ENCODE data around the gene TLR5. TPM values are rescaled to one million over a fixed set of nuclear protein-coding genes. Genes with fewer than 3 reads are reported as not detected.

TLR5 gene
- total RNA-seq, 2 experiments from 2014 or later: 0.15 to 0.23 TPM

DNA sequence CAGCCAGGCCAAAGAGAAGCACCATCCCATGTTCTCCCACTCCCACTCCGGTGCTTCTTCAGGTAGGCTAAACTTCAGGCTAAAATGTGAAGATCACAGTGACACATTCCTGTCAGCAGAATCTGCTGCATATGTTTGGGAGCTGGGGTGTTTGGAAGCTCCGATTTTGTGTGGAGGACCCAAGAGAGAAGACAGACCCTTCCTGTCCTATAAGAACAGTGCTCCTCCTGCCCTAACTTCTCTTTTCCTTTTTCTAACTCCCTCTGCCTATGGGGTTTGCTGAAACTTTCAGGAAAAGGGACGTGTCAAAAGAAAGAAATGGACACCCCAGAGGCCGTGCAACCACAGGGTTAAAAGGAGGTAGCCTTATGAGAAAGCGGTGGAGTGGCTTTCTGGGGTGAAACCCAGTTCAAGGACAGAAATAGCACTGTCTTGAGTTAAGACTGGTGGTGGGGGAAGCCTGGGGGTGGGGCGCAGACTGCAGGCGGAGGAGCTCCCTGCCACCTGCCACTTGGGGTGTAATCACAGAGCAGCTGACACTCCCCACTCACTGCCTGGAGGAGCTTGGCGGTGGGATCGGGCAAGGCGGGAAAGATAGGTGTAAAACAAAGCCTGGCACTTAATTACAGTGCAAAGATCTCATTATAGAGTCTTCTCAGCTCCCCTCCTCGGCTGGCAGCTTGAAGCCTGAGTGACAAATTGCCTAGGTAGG, 645 bp upstream of the TLR5 start:
- POLR2A ChIA-PET: interaction anchor here (1.0 to 2.2 kb wide), 3 partner anchors 8 to 86 kb away, joined by 3 to 9 read pairs (median 4); no protein-coding TSS in a partner anchor
- no peak for DNase-seq
- CTCF ChIA-PET: interaction anchor here (0.6 to 2.8 kb wide), 11 partner anchors 7 to 540 kb away, joined by 3 to 33 read pairs (median 3); no protein-coding TSS in a partner anchor
- Mint-ChIP-seq H3K9me3 (peaks cover 10% of the 10 kb centered on the region), H3K27ac (no peak overlapping the region), H3K27me3 (peaks cover 15% of the 10 kb centered on the region), H3K4me1 (peaks cover 9% of the 10 kb centered on the region), H3K36me3 (ENCODE audit: low read depth) (no peaks in the 10 kb centered on the region), H3K4me3 (peak overlapping the region; percentile 57)

- ChIA-PET CTCF (interaction anchor here (1.2 to 2.8 kb wide), 4 partner anchors 9 to 19 kb away, joined by 3 to 12 read pairs (median 6); no protein-coding TSS in a partner anchor), POLR2A (no interaction called here)
- no peak overlapping the region for H3K27ac Mint-ChIP-seq
- H3K9me3 Mint-ChIP-seq: peaks cover 7% of the 10 kb centered on the region
- H3K36me3 Mint-ChIP-seq (ENCODE audit: low read depth): no peaks in the 10 kb centered on the region
- peaks cover 18% of the 10 kb centered on the region for H3K27me3 Mint-ChIP-seq
- peak overlapping the region; percentile 12 for H3K4me3 Mint-ChIP-seq
- H3K4me1 Mint-ChIP-seq: peaks cover 9% of the 10 kb centered on the region
- DNase-seq: no peak
Observed at GRCh38 chr1:223142269-223142668, 779 bp downstream of the TLR5 start.

DNA sequence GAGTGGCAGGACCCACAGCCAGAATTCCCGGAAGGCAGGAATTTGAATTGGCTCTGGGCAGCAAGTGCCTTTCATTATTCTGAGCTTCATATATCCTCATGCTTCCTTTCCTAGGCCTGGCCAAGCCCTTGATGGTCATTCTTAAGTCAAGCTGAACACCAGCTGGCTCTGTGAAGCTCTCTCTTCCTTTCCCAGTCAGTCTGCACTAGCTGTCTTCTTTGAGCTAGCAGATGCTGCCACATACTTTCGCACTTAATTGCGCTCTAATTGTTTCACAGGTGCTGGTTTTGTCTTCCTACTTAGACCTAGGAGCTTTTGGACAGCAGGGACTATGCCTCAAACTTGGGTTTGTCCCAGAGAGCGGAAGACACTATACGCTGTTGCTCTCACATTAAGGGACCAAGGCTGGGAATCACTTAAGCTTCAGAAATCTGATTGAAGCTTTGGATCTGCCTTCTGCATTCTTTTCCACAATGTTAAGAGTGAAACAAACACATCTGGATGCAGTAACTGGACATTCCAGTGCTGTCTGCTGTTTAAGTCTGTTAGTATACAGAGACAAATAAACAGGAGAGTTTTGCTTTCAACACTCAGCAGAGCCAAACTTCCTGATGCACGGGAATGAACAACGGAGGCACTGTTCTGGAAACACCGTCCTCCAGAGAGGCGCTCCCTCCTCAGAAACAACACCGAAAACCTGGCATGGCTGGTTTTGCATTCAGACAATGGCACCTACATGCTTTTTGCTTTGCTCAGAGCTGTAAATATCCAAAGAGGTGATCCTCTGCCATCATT, 2.2 kb downstream of the TLR5 start:
- no peaks in the 10 kb centered on the region for H3K9me3 Mint-ChIP-seq
- CTCF ChIA-PET: interaction anchor here (1.4 to 2.1 kb wide), 3 partner anchors 7 to 17 kb away, joined by 4 to 12 read pairs (median 6); no protein-coding TSS in a partner anchor
- no peak overlapping the region for H3K27ac Mint-ChIP-seq
- DNase-seq: no peak
- H3K36me3 Mint-ChIP-seq (ENCODE audit: low read depth): no peaks in the 10 kb centered on the region
- POLR2A ChIA-PET: interaction anchor here (0.7 kb wide), 1 partner anchor 9 kb away, joined by 3 read pairs; no protein-coding TSS in a partner anchor
- H3K4me3 Mint-ChIP-seq: no peak overlapping the region
- peaks cover 16% of the 10 kb centered on the region for H3K27me3 Mint-ChIP-seq
- peaks cover 9% of the 10 kb centered on the region for H3K4me1 Mint-ChIP-seq

DNA sequence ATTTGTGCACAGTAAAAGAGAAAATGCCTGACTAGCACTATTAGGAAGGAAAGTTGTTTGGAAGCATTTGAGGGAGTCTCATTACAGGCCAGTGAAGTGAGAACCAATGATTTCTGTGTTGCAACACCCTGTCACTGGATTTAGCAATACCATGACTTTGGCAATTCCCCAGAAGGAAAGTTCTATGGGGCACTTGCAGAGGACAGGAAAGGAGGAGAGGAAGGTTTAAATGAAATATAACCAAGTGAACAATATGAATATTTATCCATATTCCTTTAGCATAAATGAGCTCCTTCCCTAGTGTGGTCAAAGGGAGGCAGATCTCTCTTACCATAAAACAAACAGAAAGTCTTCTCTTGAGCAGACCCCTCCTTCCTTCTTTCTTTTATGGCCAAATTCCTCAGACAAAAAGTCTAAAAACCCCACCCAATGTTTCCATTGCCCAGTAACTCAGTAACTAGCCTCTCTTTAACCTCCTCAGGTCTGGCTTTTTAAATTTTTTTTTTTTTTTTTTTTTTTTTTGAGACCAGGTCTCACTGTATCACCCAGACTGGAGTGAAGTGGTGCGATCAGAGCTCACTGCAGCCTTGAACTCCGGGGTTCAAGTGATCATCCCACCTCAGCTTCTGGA, 5.5 kb downstream of the TLR5 start:
- H3K36me3 Mint-ChIP-seq (ENCODE audit: low read depth): no peaks in the 10 kb centered on the region
- CTCF ChIA-PET: interaction anchor here (3.6 kb wide), 1 partner anchor 14 kb away, joined by 23 read pairs; no protein-coding TSS in a partner anchor

DNA sequence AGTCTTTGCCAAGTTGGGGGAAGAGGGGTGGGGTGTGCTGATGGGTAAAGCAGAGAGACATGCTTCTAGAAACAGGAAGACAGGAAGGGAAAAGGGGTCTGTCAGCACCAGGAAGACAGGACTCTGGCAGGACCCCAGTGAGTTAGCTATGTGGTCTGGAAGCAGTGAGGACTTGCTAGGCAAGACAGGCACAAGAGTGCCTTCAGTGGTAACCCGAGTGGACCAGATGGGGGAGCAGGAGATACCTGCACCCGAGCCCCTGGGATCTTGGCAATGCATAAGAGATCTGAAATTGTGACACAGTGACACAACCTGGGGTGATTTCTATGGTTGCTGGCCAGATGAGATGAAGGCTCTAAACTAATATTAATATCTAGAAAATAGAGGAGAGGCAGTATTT, 7.0 kb downstream of the TLR5 start:
- H3K27ac Mint-ChIP-seq: no peak overlapping the region
- H3K27me3 Mint-ChIP-seq: peaks cover 49% of the 10 kb centered on the region
- H3K9me3 Mint-ChIP-seq: no peaks in the 10 kb centered on the region
- ChIA-PET POLR2A (no interaction called here), CTCF (interaction anchor here (1.0 to 3.6 kb wide), 4 partner anchors 13 to 547 kb away, joined by 3 to 23 read pairs (median 12); no protein-coding TSS in a partner anchor)
- H3K4me1 Mint-ChIP-seq: peaks cover 5% of the 10 kb centered on the region
- H3K36me3 Mint-ChIP-seq (ENCODE audit: low read depth): no peaks in the 10 kb centered on the region
- H3K4me3 Mint-ChIP-seq: no peak overlapping the region
- no peak for DNase-seq

More for the DNA sequence above, 5.5 kb downstream of the TLR5 start:
- DNase-seq: no peak
- Mint-ChIP-seq H3K27me3 (peaks cover 42% of the 10 kb centered on the region), H3K4me1 (peaks cover 5% of the 10 kb centered on the region), H3K9me3 (no peaks in the 10 kb centered on the region), H3K27ac (no peak overlapping the region), H3K4me3 (no peak overlapping the region)
- POLR2A ChIA-PET: no interaction called here

DNA sequence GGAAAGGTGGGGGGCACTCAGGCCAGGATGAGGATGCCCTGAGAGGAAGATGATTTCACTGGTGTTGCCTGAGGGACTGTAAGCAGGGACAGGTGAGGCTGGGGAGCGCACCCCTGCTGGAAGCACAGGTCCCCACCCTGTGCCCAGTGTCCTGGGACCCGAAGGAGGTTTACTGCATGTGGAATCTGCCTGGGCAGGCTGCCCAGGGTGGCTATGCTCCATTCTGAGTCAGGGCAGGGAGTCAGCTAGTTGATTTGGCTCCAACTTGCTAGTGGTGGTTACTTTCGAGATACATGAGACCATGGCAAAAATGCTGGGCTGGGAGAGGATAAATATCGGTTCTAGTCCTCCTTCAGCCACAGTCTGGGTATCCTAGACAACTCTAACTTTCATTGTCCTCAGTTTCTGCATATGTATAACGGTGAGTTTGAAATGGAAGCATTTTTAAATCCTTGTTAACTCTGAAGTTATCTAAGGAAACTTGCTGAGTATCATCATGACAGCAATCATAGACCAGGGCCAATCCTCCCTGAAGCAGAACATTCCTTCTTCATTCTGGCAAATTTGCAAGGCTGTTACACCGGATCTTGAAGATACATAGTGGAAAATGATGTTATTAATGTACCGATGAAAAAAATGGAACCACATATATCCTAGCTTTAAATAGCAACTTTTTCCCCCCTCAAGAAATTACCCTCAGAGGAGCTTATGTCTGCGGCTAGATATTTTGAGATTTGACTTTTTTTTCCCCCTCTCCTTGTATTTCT, 7.7 kb downstream of the TLR5 start:
- peaks cover 51% of the 10 kb centered on the region for H3K27me3 Mint-ChIP-seq

GRCh38 chr1:223133824-223134435, 9.1 kb downstream of the TLR5 start:
- ChIA-PET POLR2A (interaction anchor here (1.1 to 2.5 kb wide), 2 partner anchors 10 kb away, joined by 3 to 9 read pairs; partner anchors contain the start of gene TLR5), CTCF (interaction anchor here (0.6 to 3.6 kb wide), 60 partner anchors 8 to 670 kb away, joined by 3 to 87 read pairs (median 4); partner anchors contain the start of genes SUSD4 and TLR5)
- Mint-ChIP-seq H3K27me3 (peaks cover 56% of the 10 kb centered on the region), H3K27ac (no peak overlapping the region), H3K9me3 (no peaks in the 10 kb centered on the region), H3K36me3 (ENCODE audit: low read depth) (no peaks in the 10 kb centered on the region), H3K4me3 (no peak overlapping the region), H3K4me1 (peaks cover 6% of the 10 kb centered on the region)
- peak; percentile 75 for DNase-seq

More for the DNA sequence above, 7.7 kb downstream of the TLR5 start:
- H3K36me3 Mint-ChIP-seq (ENCODE audit: low read depth): no peaks in the 10 kb centered on the region
- H3K4me1 Mint-ChIP-seq: peaks cover 5% of the 10 kb centered on the region
- ChIA-PET POLR2A (interaction anchor here (2.5 kb wide), 1 partner anchor 8 kb away, joined by 9 read pairs; the partner anchor contains the start of gene TLR5), CTCF (interaction anchor here (1.0 to 3.6 kb wide), 5 partner anchors 12 to 548 kb away, joined by 3 to 23 read pairs (median 12); no protein-coding TSS in a partner anchor)
- no peaks in the 10 kb centered on the region for H3K9me3 Mint-ChIP-seq
- DNase-seq: no peak
- H3K4me3 Mint-ChIP-seq: no peak overlapping the region
- no peak overlapping the region for H3K27ac Mint-ChIP-seq

- Mint-ChIP-seq H3K4me3 (no peak overlapping the region), H3K9me3 (no peaks in the 10 kb centered on the region), H3K4me1 (peaks cover 6% of the 10 kb centered on the region), H3K36me3 (ENCODE audit: low read depth) (no peaks in the 10 kb centered on the region), H3K27ac (no peak overlapping the region), H3K27me3 (peaks cover 54% of the 10 kb centered on the region)
- CTCF ChIA-PET: interaction anchor here (0.7 to 3.6 kb wide), 58 partner anchors 9 to 669 kb away, joined by 3 to 87 read pairs (median 4); partner anchors contain the start of genes SUSD4 and TLR5
- POLR2A ChIA-PET: interaction anchor here (1.1 to 2.5 kb wide), 2 partner anchors 10 kb away, joined by 3 to 9 read pairs; partner anchors contain the start of gene TLR5
- no peak for DNase-seq
Observed at GRCh38 chr1:223133306-223133823, 9.7 kb downstream of the TLR5 start.

GRCh38 chr1:223129229-223129901, 13.7 kb downstream of the TLR5 start:
- Mint-ChIP-seq H3K27me3 (peaks cover 29% of the 10 kb centered on the region), H3K4me1 (peaks cover 6% of the 10 kb centered on the region), H3K27ac (no peak overlapping the region), H3K36me3 (ENCODE audit: low read depth) (no peaks in the 10 kb centered on the region), H3K4me3 (no peak overlapping the region), H3K9me3 (no peaks in the 10 kb centered on the region)
- ChIA-PET CTCF (interaction anchor here (1.0 to 2.0 kb wide), 6 partner anchors 8 to 663 kb away, joined by 3 to 6 read pairs (median 4); no protein-coding TSS in a partner anchor), POLR2A (no interaction called here)
- peak; percentile 54 for DNase-seq

DNA sequence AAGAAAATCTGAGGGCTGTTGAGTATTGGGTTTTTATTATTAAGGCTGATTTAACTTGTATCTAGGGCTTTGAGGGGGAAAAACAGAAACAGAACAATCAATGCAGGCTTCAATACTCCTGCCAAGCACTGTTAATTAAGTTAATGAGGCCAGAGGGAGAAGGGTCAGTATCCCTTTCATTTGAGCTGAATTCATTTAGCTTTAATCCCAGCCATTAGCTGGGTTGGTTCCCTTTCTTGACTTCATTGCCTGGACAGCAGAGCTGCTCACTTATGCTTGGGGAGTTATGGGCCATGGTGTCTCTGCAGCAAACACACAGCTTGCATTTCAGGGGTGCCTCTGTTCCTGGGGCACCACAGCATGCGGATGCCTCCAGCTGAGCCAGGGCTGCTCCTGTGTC, 16.3 kb downstream of the TLR5 start:
- CTCF ChIA-PET: interaction anchor here (1.5 kb wide), 1 partner anchor 557 kb away, joined by 5 read pairs; no protein-coding TSS in a partner anchor

DNA sequence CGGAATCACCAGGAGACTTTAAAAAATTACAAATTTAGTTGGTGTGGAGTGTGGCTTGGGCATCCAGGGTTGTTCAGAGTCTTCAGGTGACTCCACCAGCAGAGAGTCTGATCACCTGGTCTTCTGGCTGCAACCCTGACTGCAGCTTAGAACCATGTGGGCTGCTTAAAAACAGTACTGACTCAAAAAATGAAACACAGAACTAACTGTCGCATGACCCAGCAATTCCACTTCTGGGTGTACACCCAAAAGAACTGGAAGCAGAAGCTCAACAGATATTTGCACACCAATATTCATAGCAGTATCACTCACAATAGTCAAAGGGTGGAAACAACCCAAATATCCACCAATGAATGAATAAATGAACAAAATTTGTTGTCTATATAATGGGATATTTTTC, 17.3 kb downstream of the TLR5 start:
- Mint-ChIP-seq H3K27me3 (peaks cover 15% of the 10 kb centered on the region), H3K9me3 (no peaks in the 10 kb centered on the region), H3K27ac (no peak overlapping the region), H3K36me3 (ENCODE audit: low read depth) (no peaks in the 10 kb centered on the region), H3K4me3 (no peak overlapping the region), H3K4me1 (peaks cover 8% of the 10 kb centered on the region)
- POLR2A ChIA-PET: no interaction called here
- CTCF ChIA-PET: interaction anchor here (1.5 to 5.6 kb wide), 3 partner anchors 7 to 558 kb away, joined by 5 to 87 read pairs (median 15); no protein-coding TSS in a partner anchor
- DNase-seq: no peak

More for the DNA sequence above, 16.3 kb downstream of the TLR5 start:
- no peak overlapping the region for H3K27ac Mint-ChIP-seq
- no peaks in the 10 kb centered on the region for H3K9me3 Mint-ChIP-seq
- DNase-seq: no peak
- H3K27me3 Mint-ChIP-seq: peaks cover 20% of the 10 kb centered on the region
- peaks cover 8% of the 10 kb centered on the region for H3K4me1 Mint-ChIP-seq
- no peaks in the 10 kb centered on the region for H3K36me3 Mint-ChIP-seq (ENCODE audit: low read depth)
- POLR2A ChIA-PET: no interaction called here
- no peak overlapping the region for H3K4me3 Mint-ChIP-seq
